Glutamatergic neuron (in vitro differentiated cells): ENCODE measurements around the gene KRTAP1-4. TPM values are rescaled to one million over a fixed set of nuclear protein-coding genes. Genes with fewer than 3 reads are reported as not detected.

Experiments
- DNase-seq: peaks from one replicate; pipeline ENCODE4 v3.0.0; 2022
- H3K27ac Mint-ChIP-seq: one replicate; pipeline ENCODE4 v1.8.0; 2020; ENCODE audit warnings: mild to moderate bottlenecking, mixed read lengths, inconsistent platforms; ENCODE audit not compliant: unreplicated experiment
- H3K27me3 Mint-ChIP-seq: one replicate; pipeline ENCODE4 v1.8.0; 2020; ENCODE audit warnings: mild to moderate bottlenecking, moderate library complexity, mixed read lengths, inconsistent platforms; ENCODE audit not compliant: unreplicated experiment
- H3K36me3 Mint-ChIP-seq: one replicate; pipeline ENCODE4 v1.8.0; 2020; ENCODE audit warnings: mild to moderate bottlenecking, mixed read lengths, inconsistent platforms; ENCODE audit not compliant: unreplicated experiment
- H3K4me1 Mint-ChIP-seq: one replicate; pipeline ENCODE4 v1.8.0; 2020; ENCODE audit warnings: mild to moderate bottlenecking, low read depth, mixed read lengths, inconsistent platforms; ENCODE audit not compliant: unreplicated experiment
- H3K4me3 Mint-ChIP-seq: one replicate; pipeline ENCODE4 v1.8.0; 2020; ENCODE audit warnings: mild to moderate bottlenecking, mixed read lengths, inconsistent platforms; ENCODE audit not compliant: unreplicated experiment
- H3K9me3 Mint-ChIP-seq: one replicate; pipeline ENCODE4 v1.8.0; 2020; ENCODE audit warnings: mild to moderate bottlenecking, moderate library complexity, mixed read lengths, inconsistent platforms; ENCODE audit not compliant: unreplicated experiment
- total RNA-seq: library from RNA; stranded (reverse); fragmentation: NEBNext Ultra II Directional; extraction: Animal tissue kit (Norgen Biotek cat#: 25700); gene quantifications from one replicate; pipeline ENCODE4 v1.2.1, GENCODE V29; 2021; ENCODE audit not compliant: unreplicated experiment
- TF ChIP-seq, protein P1 (sequence below): fragments of 200-600 bp; sonication (generic); IDR thresholded peaks from one replicate; pipeline ENCODE4 v1.5.0; 2021; ENCODE audit not compliant: partially characterized antibody, unreplicated experiment

Gene KRTAP1-4
- total RNA-seq, 1 donor from 2014 or later: not detected

GRCh38 chr17:41024697-41025096, 5.3 kb downstream of the KRTAP1-4 start:
- H3K27ac Mint-ChIP-seq: no peak overlapping the region
- H3K27me3 Mint-ChIP-seq: no peaks in the 10 kb centered on the region
- H3K36me3 Mint-ChIP-seq: no peaks in the 10 kb centered on the region
- peaks cover 2% of the 10 kb centered on the region for H3K9me3 Mint-ChIP-seq
- TF ChIP-seq, protein P1, sequence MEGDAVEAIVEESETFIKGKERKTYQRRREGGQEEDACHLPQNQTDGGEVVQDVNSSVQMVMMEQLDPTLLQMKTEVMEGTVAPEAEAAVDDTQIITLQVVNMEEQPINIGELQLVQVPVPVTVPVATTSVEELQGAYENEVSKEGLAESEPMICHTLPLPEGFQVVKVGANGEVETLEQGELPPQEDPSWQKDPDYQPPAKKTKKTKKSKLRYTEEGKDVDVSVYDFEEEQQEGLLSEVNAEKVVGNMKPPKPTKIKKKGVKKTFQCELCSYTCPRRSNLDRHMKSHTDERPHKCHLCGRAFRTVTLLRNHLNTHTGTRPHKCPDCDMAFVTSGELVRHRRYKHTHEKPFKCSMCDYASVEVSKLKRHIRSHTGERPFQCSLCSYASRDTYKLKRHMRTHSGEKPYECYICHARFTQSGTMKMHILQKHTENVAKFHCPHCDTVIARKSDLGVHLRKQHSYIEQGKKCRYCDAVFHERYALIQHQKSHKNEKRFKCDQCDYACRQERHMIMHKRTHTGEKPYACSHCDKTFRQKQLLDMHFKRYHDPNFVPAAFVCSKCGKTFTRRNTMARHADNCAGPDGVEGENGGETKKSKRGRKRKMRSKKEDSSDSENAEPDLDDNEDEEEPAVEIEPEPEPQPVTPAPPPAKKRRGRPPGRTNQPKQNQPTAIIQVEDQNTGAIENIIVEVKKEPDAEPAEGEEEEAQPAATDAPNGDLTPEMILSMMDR: no peak
- no peak overlapping the region for H3K4me3 Mint-ChIP-seq
- H3K4me1 Mint-ChIP-seq: no peaks in the 10 kb centered on the region
- no peak for DNase-seq

DNA sequence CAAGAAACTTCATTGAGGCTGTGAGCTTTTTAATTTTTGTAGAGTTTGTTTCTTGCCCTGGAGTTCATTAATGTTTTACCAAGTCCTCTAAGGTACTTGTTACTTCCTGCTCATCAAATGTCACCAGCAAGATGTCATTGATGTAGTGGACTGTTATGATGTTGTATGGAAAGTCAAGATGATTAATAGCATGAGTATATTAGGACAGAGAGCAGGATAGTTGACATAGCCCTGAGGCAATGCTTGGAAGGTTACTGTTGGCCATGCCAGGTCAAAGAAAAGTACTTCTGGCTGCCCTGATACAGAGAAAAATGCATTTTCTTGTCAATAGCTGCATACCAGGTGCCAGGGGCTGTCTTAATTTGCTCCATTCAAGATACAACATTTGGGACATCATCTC, 9.7 kb downstream of the KRTAP1-4 start:
- Mint-ChIP-seq H3K36me3 (no peaks in the 10 kb centered on the region), H3K9me3 (peaks cover 2% of the 10 kb centered on the region), H3K4me1 (no peaks in the 10 kb centered on the region), H3K4me3 (no peak overlapping the region), H3K27ac (no peak overlapping the region), H3K27me3 (no peaks in the 10 kb centered on the region)
- no peak for DNase-seq
- TF ChIP-seq, protein P1: no peak

DNA sequence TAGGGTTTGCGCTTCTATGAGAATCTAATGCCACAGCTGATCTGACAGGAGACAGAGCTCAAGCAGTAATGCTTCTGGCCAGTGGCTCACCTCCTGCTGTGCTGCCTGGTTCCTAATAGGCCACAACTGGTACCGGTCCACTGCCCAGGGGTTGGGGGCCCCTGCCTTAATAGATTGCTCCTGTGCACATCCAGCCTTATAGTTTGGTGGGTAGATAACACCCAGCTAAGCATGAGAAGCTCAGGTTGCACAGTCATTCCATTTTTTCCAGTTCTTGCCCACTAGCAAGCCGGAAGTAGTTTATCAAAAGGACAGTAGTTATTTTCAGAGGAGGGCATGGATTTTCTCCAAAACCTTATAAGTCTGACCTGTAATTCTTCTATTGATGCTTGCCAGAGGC, 10.6 kb downstream of the KRTAP1-4 start:
- TF ChIP-seq, protein P1: no peak
- Mint-ChIP-seq H3K36me3 (no peaks in the 10 kb centered on the region), H3K4me3 (no peak overlapping the region), H3K27me3 (no peaks in the 10 kb centered on the region), H3K4me1 (no peaks in the 10 kb centered on the region), H3K9me3 (no peaks in the 10 kb centered on the region), H3K27ac (no peak overlapping the region)
- no peak for DNase-seq

DNA sequence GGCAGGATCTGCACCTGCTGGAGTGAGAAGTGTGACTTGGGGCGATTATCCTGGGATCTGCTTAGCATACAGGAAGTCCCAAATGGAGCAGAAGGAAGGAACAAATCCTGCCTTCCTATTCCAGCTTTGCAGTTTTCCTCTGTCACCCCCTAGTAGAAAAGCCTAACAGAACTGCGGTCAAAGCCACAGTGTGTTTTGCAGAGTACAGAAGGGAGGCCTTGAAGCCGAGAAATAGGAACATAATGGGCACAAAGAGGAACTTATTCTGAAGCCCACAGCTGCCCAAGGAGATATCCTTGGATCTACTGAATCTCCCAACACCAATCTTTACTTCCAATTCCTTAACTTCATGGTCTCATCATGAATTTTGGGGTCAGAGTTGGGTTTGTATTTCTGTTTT, 11.5 kb downstream of the KRTAP1-4 start:
- H3K4me3 Mint-ChIP-seq: no peak overlapping the region
- no peaks in the 10 kb centered on the region for H3K27me3 Mint-ChIP-seq
- no peaks in the 10 kb centered on the region for H3K36me3 Mint-ChIP-seq
- TF ChIP-seq, protein P1: no peak
- no peak overlapping the region for H3K27ac Mint-ChIP-seq
- no peak for DNase-seq
- no peaks in the 10 kb centered on the region for H3K9me3 Mint-ChIP-seq
- H3K4me1 Mint-ChIP-seq: peaks cover 2% of the 10 kb centered on the region

- Mint-ChIP-seq H3K27ac (no peak overlapping the region), H3K4me3 (no peak overlapping the region), H3K4me1 (peaks cover 7% of the 10 kb centered on the region), H3K27me3 (peaks cover 3% of the 10 kb centered on the region), H3K9me3 (peaks cover 2% of the 10 kb centered on the region), H3K36me3 (no peaks in the 10 kb centered on the region)
- TF ChIP-seq, protein P1: no peak
- no peak for DNase-seq
Observed at GRCh38 chr17:41016578-41017215, 13.3 kb downstream of the KRTAP1-4 start.
